GM12801 (cell line): Measurements from ENCODE around the gene FLVCR1.

Experiments used
- CTCF ChIP-seq: IDR thresholded peaks from one replicate; pipeline ENCODE4 v1.5.1; 2011; ENCODE audit warnings: control low read depth; ENCODE audit not compliant: insufficient read length; ENCODE audit errors: extremely low read depth

The FLVCR1 gene

GRCh38 chr1:212902054-212902453, 44.0 kb downstream of the FLVCR1 start:
- TF ChIP-seq CTCF: no peak

GRCh38 chr1:212903664-212904063, 45.6 kb downstream of the FLVCR1 start:
- TF ChIP-seq CTCF: no peak

GRCh38 chr1:212908971-212909370, 50.9 kb downstream of the FLVCR1 start:
- TF ChIP-seq CTCF: no peak

- TF ChIP-seq CTCF: no peak
These were observed 51.6 kb downstream of the FLVCR1 start for GRCh38 chr1:212909652-212910063.

GRCh38 chr1:212914789-212915188, 56.7 kb downstream of the FLVCR1 start:
- TF ChIP-seq CTCF: no peak

- no peak for TF ChIP-seq CTCF
These were observed 57.4 kb downstream of the FLVCR1 start for GRCh38 chr1:212915245-212916091.

GRCh38 chr1:212916481-212917133, 58.5 kb downstream of the FLVCR1 start:
- TF ChIP-seq CTCF: no peak
